ENCODE data around the gene SFXN5. TPM values are rescaled to one million over a fixed set of nuclear protein-coding genes. Genes with fewer than 3 reads are reported as not detected.

The SFXN5 gene
- total and polyA plus RNA-seq, 2 of the 8 experiments (the other 6 are each of a cell fraction or from before 2014, with no cell fraction given), result 29.3 to 33.1 TPM

DNA sequence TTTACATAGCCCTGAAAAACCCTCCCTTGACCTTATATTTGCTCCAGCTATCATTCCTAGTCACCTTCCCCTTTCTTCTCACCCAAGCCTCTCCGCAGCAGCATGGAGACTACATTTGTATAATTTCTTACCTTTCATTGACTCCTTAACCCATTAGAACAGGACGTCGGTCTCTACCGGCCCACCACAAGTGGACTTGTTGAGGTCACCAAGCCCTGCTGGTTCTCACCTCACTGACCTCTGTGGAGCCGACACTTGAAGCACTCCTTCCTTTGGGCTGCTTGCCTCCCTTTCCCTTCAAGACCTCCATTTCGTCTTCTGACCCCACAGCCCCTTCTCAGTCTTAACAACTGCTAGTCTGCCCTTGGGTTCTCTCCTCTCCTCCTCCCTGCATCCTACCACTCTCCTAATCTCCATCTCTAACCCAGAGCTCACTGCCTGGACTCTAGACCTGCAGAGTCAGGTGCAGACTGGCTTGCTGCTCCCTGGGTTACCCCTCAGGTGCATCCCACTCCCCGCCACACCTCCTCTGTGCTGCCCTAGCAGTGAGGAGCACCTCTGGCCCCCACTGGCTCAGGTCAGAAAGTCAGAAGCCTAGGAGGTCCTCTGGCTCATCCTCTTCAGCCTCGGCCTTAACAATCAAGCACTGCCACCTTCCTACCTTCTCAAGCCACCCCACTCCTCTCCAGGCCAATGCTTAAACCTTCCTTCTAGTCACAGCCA, 5.3 kb upstream of the SFXN5 start:
- Histone ChIP-seq H2BK120ac (replicated peaks; ENCODE audit: low read depth, low read length) (no peak overlapping the region), H3K9ac (replicated peaks in 1 of 4; ENCODE audit: extremely low read depth in 1 of 4, low read depth in 3 of 4, low read length in 3 of 4) (no peak overlapping the region), H2AFZ (ENCODE audit: low read length) (no peak overlapping the region), H3K79me2 (ENCODE audit: control insufficient read depth in 1 of 2, insufficient read depth in 2 of 2, low read length in 2 of 2) (no peaks in the 10 kb centered on the region), H4K20me1 (replicated peaks in 1 of 2; ENCODE audit: control insufficient read depth in 1 of 2, insufficient read depth in 2 of 2, low read length in 2 of 2) (peaks cover 0 to 6% of the 10 kb centered on the region in 2 experiments), H3K27ac (ENCODE audit: low read depth, low read length) (no peak overlapping the region), H2BK15ac (ENCODE audit: low read length) (no peak overlapping the region), H2BK5ac (ENCODE audit: low read depth, low read length) (no peak overlapping the region), H2AK5ac (ENCODE audit: low read depth, low read length) (no peak overlapping the region), H3K4ac (replicated peaks; ENCODE audit: insufficient read length, low read depth, low read length) (no peak overlapping the region), H3K23me2 (ENCODE audit: low read depth, low read length) (peaks cover 4% of the 10 kb centered on the region; the same call in 1 of the 2 replicates), H3K14ac (ENCODE audit: insufficient read length) (no peak overlapping the region), H3K4me1 (replicated peaks in 1 of 4; ENCODE audit: control insufficient read depth in 3 of 4, insufficient read depth in 4 of 4, low read length in 3 of 4) (peaks cover 0 to 13% (median 6%) of the 10 kb centered on the region in 4 experiments; a peak in 6 of 7 replicates), H3K9me3 (ENCODE audit: insufficient read depth in 2 of 2, low read depth in 1 of 2, low read length in 1 of 2) (no peaks in the 10 kb centered on the region), H3K4me3 (ENCODE audit: extremely low read depth in 1 of 4, insufficient read depth in 2 of 4, low read depth in 3 of 4, low read length in 4 of 4) (no peak overlapping the region), H4K5ac (ENCODE audit: insufficient read length, low read depth, low read length) (no peak overlapping the region), H3K79me1 (ENCODE audit: low read depth, low read length) (no peaks in the 10 kb centered on the region), H3K4me2 (ENCODE audit: insufficient read depth in 1 of 2, low read depth in 2 of 2, low read length in 2 of 2) (no peak overlapping the region), H3K36me3 (ENCODE audit: control insufficient read depth in 2 of 4, insufficient read depth in 4 of 4, low read length in 3 of 4) (no peaks in the 10 kb centered on the region; a peak in 1 of 8 replicates), H3K18ac (ENCODE audit: extremely low read depth, low read length) (no peak overlapping the region), H3K56ac (replicated peaks; ENCODE audit: insufficient read length, low read depth, low read length) (no peak overlapping the region), H4K91ac (replicated peaks; ENCODE audit: insufficient read length, low read length) (no peak overlapping the region), H4K8ac (ENCODE audit: extremely low read depth, insufficient read depth, low read length) (no peak overlapping the region), H2BK20ac (ENCODE audit: low read length) (no peak overlapping the region), H2BK12ac (ENCODE audit: low read depth, low read length) (no peak overlapping the region), H3K27me3 (replicated peaks in 1 of 4; ENCODE audit: control insufficient read depth in 3 of 4, extremely low read depth in 1 of 4, insufficient read depth in 3 of 4, low read length in 3 of 4) (peaks cover 0 to 4% (median 0%) of the 10 kb centered on the region in 4 experiments; a peak in 4 of 7 replicates), H3K23ac (ENCODE audit: insufficient read length) (no peak overlapping the region)
- 89% methylated on average over 8 of the region's 8 CpGs; no CpG with 5 or more reads in 1 of the 2 experiments for WGBS, 2 experiments (ENCODE audit: extremely low coverage in 1 of 2, insufficient coverage in 1 of 2, insufficient read length in 1 of 2, insufficient replicate concordance in 2 of 2, low coverage in 1 of 2, low lambda C conversion rate in 2 of 2, missing lambda C conversion rate in 1 of 2)
- POLR2A ChIA-PET (ENCODE audit: partially characterized antibody), result interaction anchor here (1.5 kb wide), 1 partner anchor 22 kb away, joined by 3 read pairs; no protein-coding TSS in a partner anchor
- no peak for DNase-seq (ENCODE audit: low read depth in 1 of 2, low spot score in 2 of 2)
- TF ChIP-seq CREB1 (IDR thresholded peaks at IDR 0.05) (no peak), EGR1 (IDR thresholded peaks at IDR 0.05; ENCODE audit: borderline replicate concordance, low read depth, low read length) (no peak), KDM4A (IDR thresholded peaks at IDR 0.05; ENCODE audit: low read depth, low read length, severe bottlenecking) (no peak), CHD1 (IDR thresholded peaks at IDR 0.05; ENCODE audit: low read depth, low read length) (no peak), ZNF274 (IDR thresholded peaks at IDR 0.05; ENCODE audit: borderline replicate concordance, extremely low read depth, low read length) (no peak), HDAC2 (IDR thresholded peaks at IDR 0.05; ENCODE audit: borderline replicate concordance in 1 of 2, low read depth in 2 of 2, low read length in 2 of 2) (no peak), CTBP2 (IDR thresholded peaks at IDR 0.05; ENCODE audit: borderline replicate concordance, insufficient read depth, insufficient read length, low read length) (no peak), EZH2 (IDR thresholded peaks at IDR 0.05; ENCODE audit: low read depth, low read length, severe bottlenecking) (no peak)
- no peak for FAIRE-seq
- CTCF ChIA-PET (ENCODE audit: partially characterized antibody), result interaction anchor here (1.6 to 12.2 kb wide), 6 partner anchors 9 to 182 kb away, joined by 4 to 95 read pairs (median 9); no protein-coding TSS in a partner anchor
